NT2/D1 (cell line): Measurements from ENCODE around the gene PDS5B.
"Not testable (repeated sequence)": the region's sequence is repeated elsewhere in the genome, so short reads cannot be mapped to it uniquely, and the experiment has no call there.

Experiments
- DNase-seq: peaks from one replicate; pipeline ENCODE4 v3.0.0-alpha.2; 2011; ENCODE audit warnings: low read depth, low spot score
- H3K27me3 ChIP-seq: 2 replicates; pipeline ENCODE4 v1.6.0; 2011; ENCODE audit warnings: mild to moderate bottlenecking; ENCODE audit not compliant: insufficient read length, insufficient read depth
- H3K36me3 ChIP-seq: 2 replicates; pipeline ENCODE4 v1.6.1; 2011; ENCODE audit warnings: mild to moderate bottlenecking, low read length, mixed read lengths; ENCODE audit not compliant: insufficient read depth, insufficient read length
- H3K4me1 ChIP-seq: 2 replicates; pipeline ENCODE4 v1.5.1; 2011; ENCODE audit not compliant: insufficient read depth, insufficient read length
- H3K4me3 ChIP-seq: 2 replicates; pipeline ENCODE4 v1.5.1; 2011; ENCODE audit warnings: low read depth; ENCODE audit not compliant: insufficient read length
- H3K9ac ChIP-seq: 2 replicates; pipeline ENCODE4 v1.6.0; 2011; ENCODE audit warnings: low read depth; ENCODE audit not compliant: insufficient read length
- H3K9me3 ChIP-seq: 2 replicates; pipeline ENCODE4 v1.5.1; 2011; ENCODE audit warnings: mild to moderate bottlenecking, low read length; ENCODE audit not compliant: insufficient read depth
- SUZ12 ChIP-seq: IDR thresholded peaks from 2 replicates; pipeline ENCODE4 v1.6.1; 2011; ENCODE audit not compliant: insufficient read length, insufficient read depth; ENCODE audit errors: extremely low read depth
- YY1 ChIP-seq: IDR thresholded peaks from 2 replicates; pipeline ENCODE4 v1.6.1; 2011; ENCODE audit not compliant: insufficient read length, insufficient read depth
- ZNF274 ChIP-seq: IDR thresholded peaks from 2 replicates; pipeline ENCODE4 v1.6.1; 2011; ENCODE audit warnings: mild to moderate bottlenecking, low read depth, low read length

PDS5B gene

GRCh38 chr13:32720026-32720425 is 133.8 kb downstream of the PDS5B start:
- no peaks in the 10 kb centered on the region for H3K27me3 ChIP-seq
- H3K4me1 ChIP-seq, result no peaks in the 10 kb centered on the region
- H3K36me3 ChIP-seq, result peaks cover 2% of the 10 kb centered on the region
- peaks cover 33% of the 10 kb centered on the region for H3K9me3 ChIP-seq
- H3K4me3 ChIP-seq, result no peak overlapping the region
- no peak for DNase-seq
- TF ChIP-seq ZNF274 (no peak), YY1 (no peak), SUZ12 (no peak)
- H3K9ac ChIP-seq, result no peak overlapping the region

- peaks cover 27% of the 10 kb centered on the region; the same call in 1 of the 2 replicates for H3K9me3 ChIP-seq
- H3K36me3 ChIP-seq, H3K4me3 ChIP-seq, H3K4me1 ChIP-seq, H3K9ac ChIP-seq, H3K27me3 ChIP-seq, DNase-seq: not testable (repeated sequence)
Observed at GRCh38 chr13:32721131-32722034, 135.1 kb downstream of the PDS5B start.

- H3K4me3 ChIP-seq, result no peak overlapping the region
- no peaks in the 10 kb centered on the region for H3K4me1 ChIP-seq
- DNase-seq, result no peak
- H3K9me3 ChIP-seq, result peaks cover 27% of the 10 kb centered on the region; the same call in 1 of the 2 replicates
- no peak overlapping the region for H3K9ac ChIP-seq
- H3K27me3 ChIP-seq, result no peaks in the 10 kb centered on the region
- TF ChIP-seq ZNF274, result no peak
- TF ChIP-seq YY1, result no peak
- TF ChIP-seq SUZ12, result no peak
- H3K36me3 ChIP-seq, result peaks cover 5% of the 10 kb centered on the region
Observed at GRCh38 chr13:32722340-32722739, 136.1 kb downstream of the PDS5B start.

GRCh38 chr13:32723987-32724386 is 137.7 kb downstream of the PDS5B start:
- no peak for TF ChIP-seq ZNF274
- TF ChIP-seq YY1, result no peak
- TF ChIP-seq SUZ12, result no peak
- Histone ChIP-seq H3K9ac (no peak overlapping the region), H3K36me3 (peaks cover 5% of the 10 kb centered on the region), H3K27me3 (no peaks in the 10 kb centered on the region), H3K9me3 (peaks cover 25% of the 10 kb centered on the region; the same call in 1 of the 2 replicates), H3K4me1 (no peaks in the 10 kb centered on the region), H3K4me3 (no peak overlapping the region)
- DNase-seq, result no peak

- TF ChIP-seq ZNF274 (no peak), YY1 (no peak), SUZ12 (no peak)
Observed at GRCh38 chr13:32726374-32727037, 140.3 kb downstream of the PDS5B start.

GRCh38 chr13:32728327-32728726 is 142.1 kb downstream of the PDS5B start:
- Histone ChIP-seq H3K4me3 (no peak overlapping the region), H3K4me1 (no peaks in the 10 kb centered on the region), H3K36me3 (peaks cover 3% of the 10 kb centered on the region), H3K27me3 (no peaks in the 10 kb centered on the region), H3K9ac (no peak overlapping the region), H3K9me3 (no peaks in the 10 kb centered on the region)
- DNase-seq, result no peak
- TF ChIP-seq ZNF274 (no peak), SUZ12 (no peak), YY1 (no peak)

More at GRCh38 chr13:32726374-32727037, 140.3 kb downstream of the PDS5B start:
- no peak for DNase-seq
- Histone ChIP-seq H3K27me3 (no peaks in the 10 kb centered on the region), H3K4me1 (no peaks in the 10 kb centered on the region), H3K36me3 (peaks cover 5% of the 10 kb centered on the region), H3K9ac (no peak overlapping the region), H3K9me3 (peaks cover 10% of the 10 kb centered on the region; the same call in 1 of the 2 replicates), H3K4me3 (no peak overlapping the region)

GRCh38 chr13:32729097-32729496 is 142.8 kb downstream of the PDS5B start:
- DNase-seq, H3K4me3 ChIP-seq, H3K27me3 ChIP-seq, H3K4me1 ChIP-seq, H3K9ac ChIP-seq, H3K9me3 ChIP-seq, H3K36me3 ChIP-seq: not testable (repeated sequence)
